DMS79 (cell line): ENCODE measurements around the gene HORMAD2.
"Not testable (repeated sequence)": the region's sequence is repeated elsewhere in the genome, so short reads cannot be mapped to it uniquely, and the experiment has no call there.

ENCODE experiments used
- DNase-seq: peaks from one replicate; lab custom pipeline; 2025; lab: John Stamatoyannopoulos, UW

Gene HORMAD2

GRCh38 chr22:30057375-30057774, 22.9 kb upstream of the HORMAD2 start:
- DNase-seq, result no peak

- not testable (repeated sequence) for DNase-seq
These were observed 20.8 kb upstream of the HORMAD2 start for GRCh38 chr22:30059346-30060020.

GRCh38 chr22:30061094-30061493, 19.2 kb upstream of the HORMAD2 start:
- DNase-seq, result not testable (repeated sequence)

GRCh38 chr22:30062259-30062658, 18.0 kb upstream of the HORMAD2 start:
- DNase-seq, result no peak

GRCh38 chr22:30062950-30063349, 17.3 kb upstream of the HORMAD2 start:
- DNase-seq, result no peak

GRCh38 chr22:30064172-30064571, 16.1 kb upstream of the HORMAD2 start:
- DNase-seq, result no peak

- DNase-seq, result no peak
These were observed 6.5 kb upstream of the HORMAD2 start for GRCh38 chr22:30073743-30074142.

- no peak for DNase-seq
These were observed 6.1 kb upstream of the HORMAD2 start for GRCh38 chr22:30074147-30074546.

GRCh38 chr22:30074994-30075393, 5.3 kb upstream of the HORMAD2 start:
- DNase-seq, result no peak

GRCh38 chr22:30077279-30077880, 2.9 kb upstream of the HORMAD2 start:
- DNase-seq, result no peak

GRCh38 chr22:30078320-30079311, 1.6 kb upstream of the HORMAD2 start:
- peak; percentile 30 for DNase-seq

GRCh38 chr22:30080805-30081204, 541 bp downstream of the HORMAD2 start:
- no peak for DNase-seq

- DNase-seq, result no peak
These were observed 6.2 kb downstream of the HORMAD2 start for GRCh38 chr22:30086496-30086895.

GRCh38 chr22:30087037-30087436, 6.8 kb downstream of the HORMAD2 start:
- not testable (repeated sequence) for DNase-seq

- DNase-seq, result no peak
These were observed 7.3 kb downstream of the HORMAD2 start for GRCh38 chr22:30087611-30088010.

GRCh38 chr22:30088468-30088867, 8.2 kb downstream of the HORMAD2 start:
- DNase-seq, result no peak

- DNase-seq, result no peak
These were observed 9.4 kb downstream of the HORMAD2 start for GRCh38 chr22:30089655-30089974.

GRCh38 chr22:30092686-30093085, 12.4 kb downstream of the HORMAD2 start:
- no peak for DNase-seq

GRCh38 chr22:30094804-30095203, 14.5 kb downstream of the HORMAD2 start:
- no peak for DNase-seq

- no peak for DNase-seq
These were observed 17.6 kb downstream of the HORMAD2 start for GRCh38 chr22:30097861-30098260.

- not testable (repeated sequence) for DNase-seq
These were observed 20.5 kb downstream of the HORMAD2 start for GRCh38 chr22:30100770-30101169.

- no peak for DNase-seq
These were observed 24.4 kb downstream of the HORMAD2 start for GRCh38 chr22:30104501-30105156.
